GM18508 (cell line): Measurements from ENCODE around the gene CCDC57.

Source experiments
- ATAC-seq: cut with Tn5 transposase; IDR thresholded peaks from one replicate; pipeline ENCODE4 v1.9.1; 2021; ENCODE audit warnings: moderate number of reproducible peaks; ENCODE audit not compliant: insufficient read depth, unreplicated experiment

Gene CCDC57

DNA sequence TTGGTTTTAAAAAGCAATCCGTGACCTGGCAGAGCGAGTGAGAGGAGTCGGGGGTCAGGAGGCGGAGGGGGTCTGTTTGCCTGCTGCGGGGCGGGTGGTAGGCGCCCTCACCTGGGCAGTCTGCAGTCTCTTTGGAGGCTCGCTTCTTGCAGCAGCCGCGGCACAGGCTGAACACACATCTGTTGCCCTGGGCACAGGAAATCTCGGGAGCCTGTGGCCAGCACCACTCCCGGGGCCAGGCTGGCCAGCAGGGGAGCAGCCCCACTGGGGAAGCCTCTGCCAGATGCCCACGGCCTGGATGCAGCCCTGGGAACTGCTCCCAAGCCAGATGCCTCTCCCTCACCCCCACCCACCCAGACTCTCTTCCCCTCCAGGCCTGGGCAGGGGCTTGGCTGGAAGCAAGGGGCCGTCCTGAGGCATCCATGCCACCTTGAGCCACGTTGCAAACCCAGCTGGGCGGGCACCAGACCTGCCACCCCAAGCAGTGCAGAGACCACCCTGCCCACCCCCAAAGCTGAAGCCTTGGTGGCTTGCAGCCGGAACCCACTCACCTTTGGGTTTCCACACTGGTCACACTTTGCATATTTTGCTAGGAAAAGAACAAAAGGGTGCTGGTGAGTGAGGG is 154.3 kb downstream of the CCDC57 start:
- no peak for ATAC-seq

DNA sequence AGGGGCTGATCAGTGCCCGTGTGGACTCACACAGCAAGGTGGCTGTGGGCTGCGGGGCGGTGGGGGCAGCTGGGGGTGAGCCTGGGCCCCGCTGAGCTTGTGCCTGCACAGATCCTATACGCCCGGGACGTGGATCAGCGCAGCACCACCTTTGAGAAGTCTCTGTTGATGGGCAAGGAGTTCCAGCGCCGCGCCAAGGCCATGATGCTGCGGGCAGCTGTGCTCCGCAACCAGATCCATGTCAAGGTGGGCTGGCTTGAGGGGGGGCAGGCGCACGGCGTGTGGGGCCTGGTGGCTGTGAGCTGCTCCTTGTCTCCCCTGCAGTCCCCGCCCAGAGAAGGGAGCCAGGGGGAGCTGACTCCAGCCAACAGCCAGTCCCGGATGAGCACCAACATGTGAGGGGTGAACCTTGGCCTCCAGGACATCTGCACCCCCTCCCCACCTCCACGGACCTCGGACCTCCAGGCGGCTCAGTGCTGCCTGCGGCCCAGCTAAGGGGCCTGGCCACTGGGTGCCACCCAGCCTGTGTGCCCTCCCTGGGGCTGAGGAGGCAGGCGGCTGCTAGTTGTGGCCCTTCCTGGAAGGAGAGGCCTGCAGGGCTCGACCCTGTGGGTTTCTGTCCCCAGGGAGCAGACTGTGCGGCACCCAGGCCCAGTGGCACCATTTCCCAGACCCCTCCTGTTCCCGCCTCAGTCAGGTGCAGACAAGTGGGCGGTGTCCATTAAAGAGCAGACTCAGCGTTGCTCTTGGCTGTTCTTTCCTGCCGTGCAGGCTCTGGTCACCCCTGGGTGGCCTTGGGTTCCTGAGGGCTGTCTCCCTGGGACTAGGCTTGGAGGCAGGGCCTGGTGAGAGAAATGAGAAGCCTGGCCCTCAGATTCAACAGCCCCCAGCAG is 155.7 kb downstream of the CCDC57 start:
- ATAC-seq, result no peak

DNA sequence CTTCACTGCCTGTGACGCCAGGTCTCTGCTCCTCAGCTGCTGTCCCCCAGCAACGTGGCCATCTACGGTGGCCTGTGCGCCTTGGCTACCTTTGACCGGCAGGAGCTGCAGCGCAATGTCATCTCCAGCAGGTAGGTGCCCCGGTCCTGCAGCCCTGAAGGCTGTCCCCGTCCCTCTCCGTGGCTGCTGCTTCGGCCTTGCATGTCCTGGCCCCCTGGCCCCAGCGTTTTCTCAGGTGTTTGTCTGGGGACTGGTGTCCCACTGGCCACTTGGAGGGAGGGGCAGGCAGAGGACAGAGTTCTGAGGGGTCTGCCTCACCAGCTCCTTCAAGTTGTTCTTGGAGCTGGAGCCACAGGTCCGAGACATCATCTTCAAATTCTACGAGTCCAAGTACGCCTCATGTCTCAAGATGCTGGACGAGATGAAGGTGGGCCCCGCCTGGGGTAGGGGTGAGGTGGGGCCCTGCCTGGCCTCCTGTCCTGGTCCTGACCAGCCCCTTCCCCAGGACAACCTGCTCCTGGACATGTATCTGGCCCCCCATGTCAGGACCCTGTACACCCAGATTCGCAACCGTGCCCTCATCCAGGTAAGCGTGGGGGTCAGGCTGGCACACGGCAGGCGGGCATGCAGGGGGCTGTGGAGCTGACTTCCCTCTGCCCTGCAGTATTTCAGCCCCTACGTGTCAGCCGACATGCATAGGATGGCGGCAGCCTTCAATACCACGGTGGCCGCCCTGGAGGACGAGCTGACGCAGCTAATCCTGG is 156.5 kb downstream of the CCDC57 start:
- ATAC-seq, result no peak

- ATAC-seq, result no peak
Observed at GRCh38 chr17:82055023-82055964, 157.3 kb downstream of the CCDC57 start.

- no peak for ATAC-seq
Observed at GRCh38 chr17:82054351-82055022, 158.2 kb downstream of the CCDC57 start.

DNA sequence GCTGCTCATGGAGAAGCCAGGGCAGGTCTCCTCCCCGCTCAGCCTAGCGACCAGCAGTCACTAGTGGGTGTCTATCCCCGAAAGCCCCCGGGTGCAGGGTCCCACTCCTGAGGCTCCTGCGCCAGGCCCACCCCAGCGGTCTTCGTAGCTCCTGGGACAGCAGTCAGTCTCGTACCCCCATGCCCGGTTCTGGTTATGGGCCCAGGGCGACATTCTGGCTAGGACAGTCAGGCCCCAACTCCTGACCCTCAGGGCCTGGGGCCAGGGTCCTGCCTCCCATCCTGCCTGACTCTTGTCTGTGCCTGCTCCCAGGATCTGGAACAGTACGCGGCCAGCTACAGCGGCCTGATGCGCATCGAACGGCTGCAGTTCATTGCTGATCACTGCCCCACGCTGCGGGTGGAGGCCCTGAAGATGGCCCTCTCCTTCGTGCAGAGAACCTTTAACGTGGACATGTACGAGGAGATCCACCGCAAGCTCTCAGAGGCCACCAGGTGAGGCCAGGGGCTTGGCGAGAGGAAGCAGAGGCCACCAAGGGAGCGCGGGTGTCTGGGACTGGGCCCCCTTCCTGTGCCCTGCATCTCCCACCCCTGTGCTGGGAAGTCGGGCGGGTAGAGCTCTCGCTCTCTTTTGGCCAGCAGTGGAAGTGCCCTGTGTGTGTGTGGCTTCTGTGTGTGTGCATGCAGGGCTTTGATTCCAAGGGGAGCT is 158.9 kb downstream of the CCDC57 start:
- ATAC-seq, result no peak

DNA sequence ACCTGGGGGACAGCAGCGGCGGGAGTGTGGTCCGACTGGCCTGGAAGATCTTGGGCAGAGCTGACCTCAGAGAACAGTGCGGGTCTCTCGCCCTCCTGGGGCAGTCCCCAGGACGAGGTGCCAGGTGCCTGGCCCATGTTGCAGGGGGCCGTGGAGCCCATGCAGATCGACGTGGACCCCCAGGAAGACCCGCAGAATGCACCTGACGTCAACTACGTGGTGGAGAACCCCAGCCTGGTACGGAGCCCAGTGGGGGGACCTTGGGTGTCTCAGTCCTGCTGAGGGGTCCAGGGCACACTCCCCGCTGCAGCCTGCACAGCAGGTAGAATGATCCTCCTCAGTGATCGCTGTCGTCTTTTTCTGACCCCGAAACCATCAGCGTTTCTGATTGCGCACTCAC is 159.5 kb downstream of the CCDC57 start:
- ATAC-seq, result no peak

DNA sequence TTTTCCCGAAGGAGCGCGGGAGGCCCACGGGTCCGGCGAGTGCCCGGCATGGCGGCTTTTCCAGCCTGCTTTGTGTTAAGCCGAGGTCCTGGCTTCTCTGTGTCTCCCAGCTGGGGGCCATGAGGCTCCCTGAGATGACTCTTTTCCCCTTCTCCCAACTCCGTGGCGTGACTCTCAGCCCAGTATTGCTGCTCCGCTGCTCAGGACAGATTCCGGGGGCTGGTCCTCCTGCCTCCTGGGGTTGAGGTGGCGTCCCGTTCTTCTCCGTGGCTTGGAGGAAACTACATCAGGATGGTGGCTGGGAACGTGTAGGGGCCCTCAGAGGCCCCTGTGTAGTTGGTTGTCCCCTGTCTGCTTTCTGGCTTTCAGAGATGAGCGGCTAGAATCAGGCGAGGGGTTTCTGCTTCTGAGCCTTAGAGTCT is 160.0 kb downstream of the CCDC57 start:
- ATAC-seq, result no peak

GRCh38 chr17:82051776-82052637 is 160.6 kb downstream of the CCDC57 start, which contains the start of the genes GPS1 and RFNG:
GPS1 (plus strand) TSS chr17:82051898; CDS start chr17:82051932, 34 bp downstream.
RFNG (minus strand) TSS chr17:82051811; CDS start chr17:82051766, 45 bp downstream.
- no peak for ATAC-seq
